GM19372 (cell line): ENCODE data around the gene NCOA1.
A peak's percentile ranks its signal among the peaks of the same experiment; 100 is the strongest.
"Not testable (repeated sequence)": the region's sequence is repeated elsewhere in the genome, so short reads cannot be mapped to it uniquely, and the experiment has no call there.

Experiments
- ATAC-seq: cut with Tn5 transposase; IDR thresholded peaks from one replicate; pipeline ENCODE4 v1.9.1; 2021; ENCODE audit warnings: mild to moderate bottlenecking, low read depth, moderate library complexity; ENCODE audit not compliant: unreplicated experiment

The NCOA1 gene

GRCh38 chr2:24473626-24474025 lies 17.4 kb upstream of the NCOA1 start:
- ATAC-seq, result no peak

DNA sequence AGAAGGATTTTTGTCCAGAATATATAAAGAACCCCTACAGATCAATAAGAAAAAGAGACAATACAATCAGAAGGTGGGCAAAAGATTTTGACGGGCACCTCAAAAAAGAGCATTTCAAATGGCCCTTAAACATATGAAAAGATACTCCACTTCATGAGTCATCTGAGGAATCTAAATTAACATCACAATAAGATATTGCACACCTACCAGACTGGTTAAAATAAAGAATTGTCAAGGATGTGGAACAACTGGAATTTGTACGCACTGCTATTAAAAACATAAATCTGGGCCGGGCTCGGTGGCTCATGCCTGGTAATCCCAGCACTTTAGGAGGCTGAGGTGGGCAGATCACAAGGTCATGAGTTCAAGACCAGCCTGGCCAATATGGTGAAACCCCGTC lies 17.0 kb upstream of the NCOA1 start:
- ATAC-seq, result no peak

GRCh38 chr2:24477229-24477628 lies 13.8 kb upstream of the NCOA1 start:
- no peak for ATAC-seq

DNA sequence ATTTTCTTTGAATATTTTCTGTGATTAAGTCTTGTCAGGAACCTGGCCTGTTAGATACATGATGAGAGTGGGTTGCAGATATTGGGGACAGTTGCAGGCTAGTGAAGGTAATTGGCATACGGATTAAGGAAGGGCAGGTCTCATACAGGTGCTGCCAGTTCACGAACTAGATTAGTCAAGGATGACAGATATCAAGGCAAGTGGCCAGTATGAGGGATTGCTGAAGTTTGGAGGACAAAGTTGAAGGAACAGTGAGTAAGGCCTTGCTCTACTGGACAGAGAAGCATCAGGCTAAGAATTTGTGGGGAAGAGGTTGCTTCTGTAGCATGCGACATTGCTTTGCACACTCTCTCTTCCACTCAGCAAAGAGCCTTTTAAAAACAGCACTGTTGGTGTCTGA lies 12.8 kb upstream of the NCOA1 start:
- no peak for ATAC-seq

DNA sequence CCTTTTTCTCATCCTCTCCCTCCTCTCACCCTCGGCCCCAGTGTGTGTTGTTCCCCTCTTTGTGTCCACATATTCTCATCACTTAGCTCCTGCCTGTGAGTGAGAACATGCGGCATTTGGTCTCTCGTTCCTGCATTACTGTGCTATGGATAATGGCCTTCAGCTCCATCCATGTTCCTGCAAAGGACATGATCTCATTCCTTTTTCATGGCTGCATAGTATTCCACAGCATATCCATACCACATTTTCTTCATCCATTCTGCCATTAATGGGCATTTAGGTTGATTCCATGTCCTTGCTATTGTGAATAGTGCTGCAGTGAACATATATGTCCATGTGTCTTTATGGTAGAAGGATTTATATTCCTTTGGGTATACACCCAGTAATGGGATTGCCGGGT lies 10.8 kb upstream of the NCOA1 start:
- no peak for ATAC-seq

- no peak for ATAC-seq
These were observed 8.6 kb upstream of the NCOA1 start for GRCh38 chr2:24482251-24482971.

DNA sequence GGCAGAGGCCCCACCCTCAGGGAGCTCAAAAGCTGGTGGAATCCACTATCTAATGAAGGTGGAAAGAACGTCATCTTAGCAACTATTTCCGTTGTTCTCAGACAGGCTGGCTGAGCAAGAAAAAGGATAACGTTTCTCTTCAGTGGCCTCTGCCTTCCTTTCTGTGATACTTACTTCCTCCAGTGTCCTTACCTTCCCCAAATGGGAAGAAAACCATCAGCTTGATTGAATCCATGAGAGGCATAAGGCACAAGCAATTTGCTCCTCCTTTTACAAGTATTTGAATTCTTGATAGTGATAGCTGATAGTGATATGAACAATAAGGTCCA lies 8.1 kb upstream of the NCOA1 start:
- no peak for ATAC-seq

DNA sequence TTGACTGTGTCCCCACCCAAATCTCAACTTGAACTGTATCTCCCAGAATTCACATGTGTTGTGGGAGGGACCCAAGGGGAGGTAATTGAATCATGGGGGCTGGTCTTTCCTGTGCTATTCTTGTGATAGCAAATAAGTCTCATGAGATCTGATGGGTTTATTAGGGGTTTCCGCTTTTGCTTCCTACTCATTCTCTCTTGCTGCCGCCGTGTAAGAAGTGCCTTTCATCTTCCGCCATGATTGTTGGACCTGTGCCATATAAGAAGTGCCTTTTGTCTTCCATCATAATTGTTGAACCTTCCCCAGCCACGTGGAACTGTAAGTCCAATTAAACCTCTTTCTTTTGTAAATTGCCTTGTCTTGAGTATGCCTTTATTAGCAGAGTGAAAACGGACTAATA lies 6.4 kb upstream of the NCOA1 start:
- ATAC-seq, result not testable (repeated sequence)

DNA sequence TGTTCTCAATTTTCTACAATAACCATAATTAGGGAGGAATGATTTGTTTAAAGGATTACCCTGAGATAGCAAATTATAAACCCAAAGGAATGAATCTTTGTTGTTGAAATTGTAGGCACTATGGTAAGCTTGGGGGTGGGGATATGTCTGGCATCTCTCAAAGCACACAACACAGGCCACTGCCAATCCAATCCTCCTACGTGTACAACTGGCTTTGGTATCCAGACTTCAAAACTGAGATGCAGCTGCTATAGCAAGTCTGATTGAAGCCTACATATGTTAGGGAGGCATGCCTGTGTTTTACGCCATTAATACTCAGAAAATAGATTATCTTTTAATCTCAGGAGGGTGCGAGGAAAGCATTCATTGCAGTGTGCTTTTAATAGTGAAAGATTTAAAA lies 5.9 kb upstream of the NCOA1 start:
- ATAC-seq, result no peak

DNA sequence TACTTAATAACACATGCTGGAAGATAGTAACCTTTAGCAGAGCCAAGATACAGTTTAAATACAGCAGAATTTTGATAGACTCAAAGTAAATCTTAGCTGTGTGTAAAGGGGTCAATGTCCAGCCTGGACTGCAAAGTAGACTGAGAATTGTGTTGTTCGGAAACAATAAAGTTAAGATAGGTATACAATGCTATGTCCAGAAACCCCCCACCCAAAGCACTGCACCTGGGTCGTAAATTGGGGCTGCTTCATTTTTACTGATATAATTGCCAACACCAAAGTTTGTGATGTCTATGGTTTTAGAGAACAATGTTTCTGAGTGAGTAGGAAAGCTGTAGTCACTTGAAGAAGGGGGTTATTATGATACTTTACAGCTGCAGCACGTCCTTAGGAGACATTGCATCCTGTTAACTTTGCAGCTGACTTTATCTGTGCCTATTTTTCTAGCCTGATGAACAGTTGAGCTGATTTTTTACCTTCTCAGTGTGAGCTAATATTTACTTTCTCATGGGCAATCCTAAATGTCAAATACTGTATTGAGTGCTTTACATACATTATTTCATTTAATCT lies 4.3 kb upstream of the NCOA1 start:
- no peak for ATAC-seq

- ATAC-seq, result no peak
These were observed 1.4 kb upstream of the NCOA1 start for GRCh38 chr2:24489465-24490180.

GRCh38 chr2:24490181-24490689 lies 819 bp upstream of the NCOA1 start:
- no peak for ATAC-seq

GRCh38 chr2:24491542-24492420 lies 727 bp downstream of the NCOA1 start:
- peak; percentile 40 for ATAC-seq

DNA sequence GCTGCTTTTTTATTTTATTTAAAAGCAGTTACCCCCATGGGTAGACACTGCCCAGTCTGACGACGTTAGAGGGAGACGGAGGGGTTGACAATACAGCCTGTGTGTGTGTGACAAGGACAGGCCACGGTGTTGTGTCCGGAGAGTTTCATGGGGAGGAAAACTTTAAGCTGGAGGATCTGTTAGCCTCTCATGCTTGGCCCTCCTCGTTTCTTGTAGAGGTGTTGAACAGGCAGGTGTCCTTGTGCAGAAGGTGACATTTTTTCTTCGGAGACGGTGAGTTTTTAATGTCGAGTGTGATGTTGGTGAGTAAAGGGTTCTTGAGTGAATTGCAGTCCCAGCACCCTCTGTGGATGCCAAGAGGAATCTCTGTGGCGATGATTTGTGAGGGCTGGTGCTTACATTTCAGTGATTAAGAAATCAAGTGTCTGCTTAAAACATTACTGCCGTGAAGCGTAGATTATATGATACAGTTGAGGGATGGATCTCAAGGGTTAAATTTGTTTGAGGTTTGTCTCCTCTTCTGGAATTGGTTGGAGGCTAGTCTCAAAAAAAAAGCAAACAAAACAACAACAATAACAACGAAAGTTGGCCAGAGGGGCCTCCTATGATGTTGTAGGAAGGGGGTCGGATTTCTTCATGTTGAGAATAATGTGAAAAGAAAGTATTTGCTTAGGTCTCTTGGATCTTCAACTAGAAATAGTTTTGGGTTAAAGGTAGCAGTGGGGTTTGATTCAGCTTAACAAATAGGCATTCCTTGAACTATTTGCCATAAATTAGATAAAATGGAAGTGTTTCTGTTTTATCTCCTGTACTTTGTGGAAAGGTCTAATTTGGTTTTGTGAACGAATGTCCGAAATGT lies 1.6 kb downstream of the NCOA1 start:
- ATAC-seq, result no peak

- ATAC-seq, result no peak
These were observed 2.7 kb downstream of the NCOA1 start for GRCh38 chr2:24493713-24494112.

GRCh38 chr2:24494410-24494809 lies 3.4 kb downstream of the NCOA1 start:
- ATAC-seq, result no peak

DNA sequence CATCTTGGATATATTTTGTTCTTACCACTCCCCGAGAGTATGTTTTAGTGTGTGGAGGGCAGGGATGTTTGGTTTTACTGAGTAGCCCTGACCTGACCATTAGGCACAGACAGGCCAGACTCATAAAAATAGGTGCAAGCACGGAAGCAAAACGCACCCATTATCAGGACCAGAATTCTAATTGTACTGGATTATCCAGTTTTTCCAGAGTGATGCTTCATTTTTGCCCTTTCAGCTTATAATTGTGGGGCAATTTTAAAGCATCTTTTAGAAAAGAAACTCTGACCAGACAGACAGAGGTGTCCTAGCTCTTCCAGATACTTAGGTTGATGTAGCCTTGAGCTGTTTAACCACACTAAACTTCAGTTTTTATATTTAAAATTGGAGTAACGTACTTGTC lies 4.4 kb downstream of the NCOA1 start:
- ATAC-seq, result no peak

DNA sequence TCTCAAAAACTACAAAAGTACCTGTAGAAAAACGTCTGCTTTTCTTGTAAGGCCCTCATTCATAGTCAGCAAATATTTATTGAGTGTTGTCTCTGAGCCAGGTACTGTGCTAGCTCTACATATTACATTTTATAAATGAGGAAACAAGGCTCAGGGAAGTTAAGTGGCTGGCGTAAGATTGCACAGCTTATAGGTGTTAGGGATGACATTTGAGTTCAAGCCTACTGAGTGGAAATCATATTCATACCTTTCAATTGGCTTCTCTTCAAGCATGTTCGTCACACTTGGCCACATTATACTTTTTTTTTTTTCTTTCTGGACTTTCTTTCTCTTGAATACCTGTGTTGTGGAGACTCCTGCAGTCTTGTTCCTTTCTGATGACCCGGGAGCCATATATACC lies 5.9 kb downstream of the NCOA1 start:
- ATAC-seq, result no peak

- ATAC-seq, result no peak
These were observed 6.6 kb downstream of the NCOA1 start for GRCh38 chr2:24497685-24498084.

- no peak for ATAC-seq
These were observed 7.1 kb downstream of the NCOA1 start for GRCh38 chr2:24498121-24498520.
